Measurements from ENCODE around the gene DRAP1.

Gene DRAP1, protein sequence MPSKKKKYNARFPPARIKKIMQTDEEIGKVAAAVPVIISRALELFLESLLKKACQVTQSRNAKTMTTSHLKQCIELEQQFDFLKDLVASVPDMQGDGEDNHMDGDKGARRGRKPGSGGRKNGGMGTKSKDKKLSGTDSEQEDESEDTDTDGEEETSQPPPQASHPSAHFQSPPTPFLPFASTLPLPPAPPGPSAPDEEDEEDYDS

DNA sequence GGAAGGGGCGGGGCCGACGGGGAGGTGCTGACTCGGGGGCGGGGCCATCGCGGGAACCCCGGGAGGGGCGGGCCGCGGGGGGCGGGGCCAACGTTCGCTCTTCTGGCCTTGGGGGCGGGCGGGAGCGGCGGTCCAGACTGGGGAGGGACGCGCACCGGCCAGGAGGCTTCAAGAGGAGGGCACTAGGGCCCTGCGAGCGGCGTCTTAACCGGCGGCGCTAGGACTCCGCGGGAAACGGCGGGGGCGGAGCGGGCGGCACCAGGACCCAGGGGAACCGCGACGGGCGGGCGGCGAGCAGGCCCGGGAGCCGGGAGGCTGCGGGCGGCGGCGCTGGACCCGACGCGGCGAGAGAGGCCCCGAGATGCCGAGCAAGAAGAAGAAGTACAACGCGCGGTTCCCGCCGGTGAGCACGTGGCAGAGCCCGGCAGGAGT lies at the start of gene DRAP1:
Gene DRAP1 (plus strand): TSS at position 286 of the 432 bp plus-strand sequence. CDS start 76 bp downstream, at position 362.
- no peak for FAIRE-seq
- DNase-seq (ENCODE audit: insufficient read length, low spot score) = peak; percentile 95
- TF ChIP-seq, protein P1, sequence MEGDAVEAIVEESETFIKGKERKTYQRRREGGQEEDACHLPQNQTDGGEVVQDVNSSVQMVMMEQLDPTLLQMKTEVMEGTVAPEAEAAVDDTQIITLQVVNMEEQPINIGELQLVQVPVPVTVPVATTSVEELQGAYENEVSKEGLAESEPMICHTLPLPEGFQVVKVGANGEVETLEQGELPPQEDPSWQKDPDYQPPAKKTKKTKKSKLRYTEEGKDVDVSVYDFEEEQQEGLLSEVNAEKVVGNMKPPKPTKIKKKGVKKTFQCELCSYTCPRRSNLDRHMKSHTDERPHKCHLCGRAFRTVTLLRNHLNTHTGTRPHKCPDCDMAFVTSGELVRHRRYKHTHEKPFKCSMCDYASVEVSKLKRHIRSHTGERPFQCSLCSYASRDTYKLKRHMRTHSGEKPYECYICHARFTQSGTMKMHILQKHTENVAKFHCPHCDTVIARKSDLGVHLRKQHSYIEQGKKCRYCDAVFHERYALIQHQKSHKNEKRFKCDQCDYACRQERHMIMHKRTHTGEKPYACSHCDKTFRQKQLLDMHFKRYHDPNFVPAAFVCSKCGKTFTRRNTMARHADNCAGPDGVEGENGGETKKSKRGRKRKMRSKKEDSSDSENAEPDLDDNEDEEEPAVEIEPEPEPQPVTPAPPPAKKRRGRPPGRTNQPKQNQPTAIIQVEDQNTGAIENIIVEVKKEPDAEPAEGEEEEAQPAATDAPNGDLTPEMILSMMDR (IDR thresholded peaks at IDR 0.05; ENCODE audit: insufficient read depth, missing control alignments) = no peak

DNA sequence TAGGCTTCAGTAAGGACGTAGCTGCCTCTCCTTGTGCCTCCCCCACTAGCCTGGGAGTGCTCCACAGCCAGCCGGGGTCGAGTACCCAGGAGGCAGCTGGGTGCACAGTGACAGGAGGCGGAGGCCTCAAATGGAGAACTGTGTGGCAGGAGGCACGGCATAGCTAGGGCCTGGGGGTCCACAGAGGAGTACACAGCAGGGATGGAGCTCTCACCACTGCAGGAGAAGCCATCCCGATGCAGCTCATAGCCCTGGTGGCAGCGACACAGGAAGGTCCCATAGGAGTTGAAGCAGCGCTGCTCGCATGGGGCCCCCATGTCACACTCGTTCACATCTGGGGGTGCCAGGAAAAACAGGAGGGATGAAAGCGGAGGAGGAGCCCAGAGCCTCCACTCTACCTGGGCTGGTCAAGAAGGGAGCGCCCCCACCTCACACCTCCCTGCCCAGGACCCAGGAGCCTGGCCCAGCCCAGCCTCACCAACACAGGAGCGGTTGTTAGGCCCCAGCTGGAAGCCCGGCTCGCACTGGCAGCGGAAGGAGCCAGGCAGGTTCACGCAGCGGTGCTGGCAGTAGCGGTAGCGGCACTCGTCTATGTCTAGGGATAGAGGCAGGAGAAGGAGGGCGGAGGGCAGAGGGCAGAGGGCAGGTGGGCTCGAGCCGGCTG lies 49.5 kb upstream of the DRAP1 start:
- DNase-seq (ENCODE audit: insufficient read length, low spot score) (no peak), FAIRE-seq (no peak)
- TF ChIP-seq, protein P1 (IDR thresholded peaks at IDR 0.05; ENCODE audit: insufficient read depth, missing control alignments) = no peak

DNA sequence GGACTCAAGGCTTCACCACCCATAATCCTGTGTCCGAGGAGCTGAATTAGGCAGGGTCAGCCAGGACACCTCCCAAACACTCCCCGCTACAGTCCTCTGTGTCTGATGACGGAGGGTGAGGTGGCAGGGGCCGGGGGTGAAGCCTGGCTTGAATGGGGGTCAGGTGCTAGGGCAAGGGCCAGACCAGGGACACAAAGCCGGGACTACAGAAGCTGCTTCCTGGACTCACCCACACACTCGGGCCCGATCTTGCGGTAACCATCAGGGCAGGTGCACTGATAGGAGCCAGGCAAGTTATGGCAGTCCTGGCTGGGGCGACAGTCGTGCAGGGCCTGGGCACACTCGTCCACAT lies 48.9 kb upstream of the DRAP1 start:
- FAIRE-seq (no peak), DNase-seq (ENCODE audit: insufficient read length, low spot score) (no peak)

DNA sequence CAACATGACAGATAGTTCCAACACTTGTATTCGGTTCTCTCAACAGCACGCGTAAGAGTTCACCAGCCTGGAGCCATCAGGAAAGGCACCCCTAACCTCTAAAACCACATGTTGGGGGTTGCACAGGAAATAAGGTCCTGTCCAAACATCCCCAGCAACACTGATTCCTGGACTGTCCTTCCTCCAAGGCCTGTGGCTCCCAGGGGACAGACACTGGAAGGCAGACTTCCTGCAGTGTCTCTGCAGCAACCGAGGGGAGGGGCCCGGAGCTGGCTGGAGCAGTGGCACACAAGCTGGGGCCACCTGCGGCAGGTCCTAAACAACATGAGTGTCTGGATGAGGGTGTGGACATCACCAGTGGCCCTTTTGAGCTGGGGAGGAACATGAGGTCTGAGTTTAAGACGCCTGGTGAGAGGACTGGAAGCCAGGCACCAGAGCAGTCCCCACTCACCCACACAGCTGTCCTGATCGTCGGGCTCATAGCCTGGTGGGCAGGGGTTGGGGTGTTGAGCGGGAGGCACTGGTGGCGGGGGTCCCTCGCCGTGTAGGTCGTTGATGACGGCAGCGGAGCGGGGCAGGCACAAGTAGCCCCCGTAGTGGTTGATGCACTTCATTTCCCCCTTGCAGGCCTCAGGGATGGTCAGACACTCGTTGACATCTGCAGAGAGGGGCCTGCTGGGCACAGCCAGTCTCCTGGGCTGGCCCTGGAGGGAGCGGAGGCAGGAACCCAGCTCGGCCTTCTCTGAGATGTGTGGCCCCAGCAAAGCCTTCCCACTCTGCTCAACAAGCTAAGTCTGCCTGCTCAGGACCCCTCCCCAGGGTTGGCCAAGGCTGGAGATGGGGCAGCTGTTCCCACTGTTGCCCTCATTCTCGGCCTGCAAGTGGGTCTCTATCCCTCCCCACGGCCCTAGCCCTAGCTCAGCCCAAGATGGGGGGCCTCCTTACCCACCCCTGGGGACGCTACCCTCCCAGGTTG lies 48.2 kb upstream of the DRAP1 start:
- DNase-seq (ENCODE audit: insufficient read length, low spot score) (no peak), FAIRE-seq (no peak)
- TF ChIP-seq, protein P1 (IDR thresholded peaks at IDR 0.05; ENCODE audit: insufficient read depth, missing control alignments) = no peak

More for the DNA sequence above, 48.9 kb upstream of the DRAP1 start:
- TF ChIP-seq, protein P1 (IDR thresholded peaks at IDR 0.05; ENCODE audit: insufficient read depth, missing control alignments) = no peak

DNA sequence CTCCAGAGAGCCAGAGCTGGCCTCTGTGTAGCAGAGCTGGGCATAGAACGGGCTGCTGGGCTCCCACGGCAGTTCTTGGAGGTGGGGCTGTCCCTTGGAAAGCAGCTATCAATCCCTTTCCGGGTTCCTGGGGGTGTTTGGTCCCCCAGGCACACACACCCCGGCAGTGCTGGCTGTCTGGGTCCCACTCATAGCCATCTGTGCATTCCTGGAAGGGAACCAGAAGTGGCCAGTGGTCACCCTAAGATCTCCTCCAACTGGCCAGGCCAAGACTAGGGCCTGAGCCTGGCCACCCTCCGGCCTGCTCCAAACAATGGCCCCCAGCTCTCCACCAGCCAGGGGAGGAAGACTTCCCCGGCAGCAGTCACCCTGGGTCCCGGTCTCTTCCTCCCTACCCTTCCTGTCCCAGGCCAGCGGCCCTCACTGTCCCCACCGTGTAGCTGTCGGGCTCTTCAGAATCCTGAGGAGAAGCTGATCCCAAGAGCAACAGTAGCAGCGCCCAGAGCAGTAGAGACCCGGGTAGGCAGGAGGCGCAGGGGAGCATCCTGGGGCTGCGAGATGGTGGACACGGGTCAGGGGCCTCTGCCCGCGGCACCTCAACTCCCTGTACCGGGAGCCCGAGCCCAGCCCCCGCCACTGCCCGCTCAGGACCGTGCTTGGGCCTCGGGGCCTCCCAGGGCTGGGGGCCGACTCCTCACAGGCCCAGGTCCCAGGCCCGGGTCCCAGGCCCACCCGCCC lies 47.2 kb upstream of the DRAP1 start:
- FAIRE-seq (no peak), DNase-seq (ENCODE audit: insufficient read length, low spot score) (no peak)

More for the DNA sequence above, 47.2 kb upstream of the DRAP1 start:
- TF ChIP-seq, protein P1 (IDR thresholded peaks at IDR 0.05; ENCODE audit: insufficient read depth, missing control alignments) = no peak
